H1 (cell line): Measurements from ENCODE around the gene SLC37A1. TPM values are rescaled to one million over a fixed set of nuclear protein-coding genes. Genes with fewer than 3 reads are reported as not detected.

ENCODE experiments used
- ATF2 ChIP-seq: IDR thresholded peaks from 2 replicates; pipeline ENCODE4 v1.6.1; 2012; ENCODE audit warnings: low read length, inconsistent platforms
- BACH1 ChIP-seq: IDR thresholded peaks from 2 replicates; pipeline ENCODE4 v1.6.1; 2012; ENCODE audit warnings: low read length, improper control_type of control experiment
- CEBPB ChIP-seq: IDR thresholded peaks from 2 replicates; pipeline ENCODE4 v1.6.1; 2012; ENCODE audit warnings: low read depth, low read length
- NANOG ChIP-seq: IDR thresholded peaks from 2 replicates; pipeline ENCODE4 v1.6.1; 2011; ENCODE audit warnings: low read length, low read depth, mild to moderate bottlenecking, inconsistent platforms; ENCODE audit not compliant: insufficient read depth, poor library complexity, severe bottlenecking
- SP1 ChIP-seq: IDR thresholded peaks from 2 replicates; pipeline ENCODE4 v1.6.1; 2011; ENCODE audit warnings: low read depth, low read length
- YY1 ChIP-seq: IDR thresholded peaks from 2 replicates; pipeline ENCODE4 v1.6.1; 2011; ENCODE audit warnings: low read depth, mild to moderate bottlenecking, low read length
- polyA plus RNA-seq, 7 experiments: library from polyadenylated mRNA; depleted of rRNA in 3 of 7; stranded (reverse) in 5 of 7; unstranded in 2 of 7; fragments of >200 nt in 5 of 7; fragments of 200-250 nt in 2 of 7; gene quantifications; 1 replicate in 5 of 7; 2 replicates in 1 of 7; 4 replicates in 1 of 7; pipeline versions ENCODE4 v1.2.1 to v1.2.3, GENCODE V29; 2011 to 2013; ENCODE audit warnings: missing spikeins in 2 of 7, mixed read lengths in 2 of 7
- total RNA-seq: library from RNA; stranded (reverse); fragmentation: NEBNext Ultra II Directional; extraction: Animal tissue kit (Norgen Biotek cat#: 25700); gene quantifications from 2 replicates; pipeline ENCODE4 v1.2.1, GENCODE V29; 2021

The SLC37A1 gene
- total and polyA plus RNA-seq, 2 of the 8 experiments (the other 6 are each of a cell fraction or from before 2014, with no cell fraction given), result 15.6 to 30.9 TPM

GRCh38 chr21:42490720-42491119, 22.9 kb upstream of the SLC37A1 start (continued):
- no peak for TF ChIP-seq YY1
- TF ChIP-seq SP1, result no peak
- no peak for TF ChIP-seq NANOG
- TF ChIP-seq CEBPB, result no peak
- no peak for TF ChIP-seq BACH1
- no peak for TF ChIP-seq ATF2
